NCI-H748 (cell line): ENCODE measurements around the gene MTCH1.

Experiments used
- DNase-seq: peaks from one replicate; lab custom pipeline; 2025; ENCODE audit not compliant: unreplicated experiment; lab: John Stamatoyannopoulos, UW

The MTCH1 gene

DNA sequence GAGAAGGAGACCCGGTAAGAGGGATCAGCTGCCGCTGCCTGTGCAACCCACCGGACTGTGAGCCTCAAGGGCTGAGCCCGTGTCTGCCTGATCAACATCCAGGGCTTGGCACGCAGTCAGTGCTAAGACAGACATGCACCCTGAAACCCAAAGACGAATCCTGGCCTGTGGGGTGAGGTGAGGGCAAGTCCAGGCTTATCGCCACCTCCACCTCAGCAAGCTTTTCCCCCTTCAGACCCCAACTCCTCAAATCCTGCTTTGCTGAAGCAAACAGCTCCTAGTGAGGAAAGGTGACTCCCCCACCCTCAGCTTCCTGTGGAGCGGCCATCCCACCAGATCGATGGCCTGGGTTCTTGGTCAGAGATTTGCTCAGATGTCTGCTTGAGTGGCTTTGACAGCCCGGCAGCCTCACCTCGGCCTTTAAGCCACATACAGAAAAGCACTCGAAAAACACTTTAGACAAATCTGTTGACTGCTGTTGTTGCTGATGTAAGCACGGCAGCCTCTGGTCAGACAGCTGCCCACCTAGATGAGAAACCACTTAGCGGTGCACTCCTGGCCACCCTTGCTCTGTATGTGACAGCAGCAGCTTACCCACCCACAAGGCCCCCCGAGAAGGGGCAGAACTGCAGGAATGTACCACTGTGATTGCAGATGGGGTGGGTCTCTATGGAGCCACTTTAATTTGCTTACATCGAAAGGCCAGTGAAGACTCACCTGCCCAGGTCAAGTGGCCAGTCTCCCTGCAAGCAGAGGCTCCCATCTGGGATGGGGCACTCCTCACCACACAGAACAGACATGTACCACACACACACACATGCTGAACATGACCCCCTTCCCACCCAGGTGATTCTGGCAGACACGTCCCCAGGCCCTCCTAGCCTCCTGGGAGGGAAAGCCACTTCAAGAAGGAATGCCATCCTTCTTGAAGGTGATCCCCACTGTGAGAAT, 14.8 kb downstream of the MTCH1 start:
- no peak for DNase-seq

DNA sequence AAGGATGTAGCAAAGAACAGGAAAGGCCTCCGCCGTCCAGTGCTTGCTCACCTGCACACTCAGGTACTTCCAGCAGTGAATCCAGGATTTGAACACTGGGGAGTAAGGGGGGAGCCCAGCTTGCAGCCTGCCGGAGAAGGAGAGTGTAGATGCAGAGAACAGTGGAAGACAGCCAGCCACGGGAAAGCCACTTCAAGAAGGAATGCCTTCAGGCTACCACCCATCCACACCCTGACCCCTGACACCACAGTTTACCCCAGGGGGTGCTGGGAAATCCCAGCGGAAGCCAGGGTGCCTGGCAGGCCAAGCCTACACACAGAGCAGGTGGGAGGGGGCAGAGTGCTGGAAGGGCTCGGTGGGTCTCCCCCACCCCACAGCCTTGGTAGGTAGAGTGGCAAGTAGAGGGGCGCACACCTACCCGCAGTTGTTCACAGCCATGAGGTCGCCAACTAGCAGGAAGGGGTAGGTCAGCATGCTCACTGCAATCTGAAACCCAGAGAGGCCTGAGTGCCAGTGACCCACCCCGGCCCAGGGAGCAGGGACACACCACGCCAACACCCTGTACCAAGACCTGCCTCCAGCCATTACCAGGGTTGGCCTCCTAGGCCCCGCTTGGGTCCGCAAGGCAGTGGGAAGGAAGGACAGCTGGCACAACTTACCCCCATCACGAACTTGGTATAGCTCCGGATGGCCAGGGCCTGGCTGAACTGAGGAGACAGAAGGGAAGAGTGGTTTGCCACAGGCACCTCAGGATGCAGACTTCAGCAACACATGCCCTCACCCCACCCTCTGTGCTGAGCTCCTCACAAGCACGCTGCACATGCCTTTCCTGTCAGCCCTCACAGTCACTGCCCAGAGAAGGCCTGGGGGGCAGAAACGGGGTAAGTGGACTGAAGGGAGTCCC, 15.8 kb downstream of the MTCH1 start:
- DNase-seq = no peak

DNA sequence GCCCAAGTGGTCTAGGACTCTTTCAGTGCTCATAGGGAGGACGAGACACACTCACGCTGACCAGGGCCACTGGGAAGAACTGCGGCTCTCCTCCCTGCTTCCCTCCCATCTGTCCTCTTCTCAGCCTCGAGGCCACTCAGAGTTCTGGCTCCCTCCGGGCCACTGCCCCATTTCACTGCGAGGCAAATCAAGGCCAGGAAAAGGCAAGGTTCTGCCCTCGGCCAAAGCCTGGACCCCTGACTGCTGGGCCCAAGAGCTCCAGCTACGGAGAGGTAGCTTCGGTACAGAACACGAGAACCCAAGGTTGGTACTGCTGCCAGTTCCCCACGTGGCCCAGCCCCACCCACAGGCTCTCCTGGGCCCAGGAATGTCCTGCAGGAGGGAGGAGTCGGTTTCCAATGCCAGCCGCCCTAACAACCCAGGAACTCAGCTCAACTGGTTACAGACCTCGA, 16.7 kb downstream of the MTCH1 start:
- DNase-seq = no peak

DNA sequence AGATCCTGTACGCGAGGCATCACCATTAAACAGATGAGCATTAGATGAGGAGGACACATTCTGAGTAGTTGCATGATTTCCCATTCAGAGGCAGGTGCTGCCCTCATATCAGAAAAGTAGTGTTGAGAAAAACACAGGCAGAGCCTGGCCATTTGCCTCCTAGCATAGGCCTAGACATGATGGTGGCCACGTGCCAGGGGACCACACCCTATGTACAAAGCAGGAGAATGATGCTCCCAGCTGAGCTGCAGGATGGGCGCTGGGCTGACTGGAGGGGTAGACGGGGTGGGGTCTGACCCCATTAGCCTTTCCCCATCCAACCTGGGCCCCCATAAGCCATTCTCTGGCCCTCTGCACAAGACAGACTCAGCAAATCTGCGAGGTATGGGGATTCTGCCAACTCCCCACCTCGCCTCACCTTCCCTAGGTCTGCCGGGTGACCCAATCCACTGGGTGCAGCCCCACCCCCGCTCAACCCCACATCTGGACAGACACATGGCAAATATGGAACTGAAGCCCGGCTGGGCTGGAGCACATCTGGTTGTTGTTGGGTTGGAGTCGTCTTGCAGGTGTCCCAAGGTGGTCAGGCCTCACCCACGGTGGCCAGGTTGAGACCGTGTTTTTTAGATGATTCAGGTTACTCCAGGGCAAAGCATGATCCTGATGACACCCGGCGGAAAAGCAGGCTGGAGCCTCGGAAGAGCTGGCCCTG, 17.6 kb downstream of the MTCH1 start:
- peak; percentile 59 for DNase-seq

DNA sequence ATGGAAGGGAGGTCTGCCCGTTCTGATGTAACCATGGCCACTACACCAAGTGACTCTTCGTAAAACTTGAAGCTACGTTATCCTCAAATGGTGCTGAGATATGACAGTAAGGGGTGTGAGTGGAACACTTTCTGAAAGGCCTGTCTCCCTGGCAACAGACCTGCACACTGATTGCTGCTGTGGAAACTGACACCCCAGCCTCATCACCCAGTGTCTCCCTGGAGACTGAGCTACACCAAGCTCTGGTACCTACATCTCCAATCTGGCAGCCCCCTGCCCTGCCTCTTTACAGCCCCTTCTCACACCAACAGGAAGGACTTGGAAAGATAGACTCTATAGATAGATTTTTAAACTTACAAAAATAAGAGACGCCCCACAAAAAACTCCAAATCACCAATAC, 18.2 kb downstream of the MTCH1 start:
- DNase-seq = no peak

DNA sequence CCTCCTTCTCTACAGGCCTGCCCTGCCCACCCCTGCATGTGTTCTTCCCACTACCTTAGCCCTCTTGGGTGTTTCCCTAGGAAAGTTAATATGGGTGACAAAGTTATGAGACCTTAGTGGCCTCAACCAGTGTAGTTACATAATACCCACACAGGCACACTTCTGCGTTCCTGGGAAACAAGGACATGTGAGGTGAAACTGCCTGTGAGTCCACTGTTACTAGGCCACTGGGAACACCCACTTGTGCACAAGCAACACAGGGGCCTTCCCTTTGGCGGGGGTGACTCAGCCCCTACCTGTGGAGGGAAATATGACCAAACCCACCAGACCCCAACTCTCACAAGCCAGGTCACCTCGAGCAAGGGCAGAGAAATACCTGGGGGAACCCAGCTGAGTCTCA, 18.7 kb downstream of the MTCH1 start:
- no peak for DNase-seq

DNA sequence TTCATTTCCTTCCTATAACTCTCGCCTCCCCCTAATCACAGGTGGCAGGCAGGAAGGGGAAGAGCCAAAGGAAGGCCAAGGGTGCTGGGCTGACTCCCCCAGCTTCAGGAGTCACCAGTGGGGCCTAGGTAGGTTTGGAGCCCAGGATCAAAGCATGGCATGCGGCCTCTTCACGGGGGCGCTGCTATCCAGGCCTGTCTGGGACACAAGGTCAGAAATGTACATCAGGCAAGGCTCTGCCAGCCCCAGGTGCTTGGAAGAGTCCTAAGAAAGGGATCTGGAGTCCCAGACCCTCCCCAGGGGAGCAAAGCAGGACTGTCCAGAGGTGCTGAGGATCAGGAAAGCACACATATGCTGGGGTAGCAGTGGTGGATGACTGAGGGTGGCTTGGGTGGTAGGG, 21.1 kb downstream of the MTCH1 start:
- no peak for DNase-seq

DNA sequence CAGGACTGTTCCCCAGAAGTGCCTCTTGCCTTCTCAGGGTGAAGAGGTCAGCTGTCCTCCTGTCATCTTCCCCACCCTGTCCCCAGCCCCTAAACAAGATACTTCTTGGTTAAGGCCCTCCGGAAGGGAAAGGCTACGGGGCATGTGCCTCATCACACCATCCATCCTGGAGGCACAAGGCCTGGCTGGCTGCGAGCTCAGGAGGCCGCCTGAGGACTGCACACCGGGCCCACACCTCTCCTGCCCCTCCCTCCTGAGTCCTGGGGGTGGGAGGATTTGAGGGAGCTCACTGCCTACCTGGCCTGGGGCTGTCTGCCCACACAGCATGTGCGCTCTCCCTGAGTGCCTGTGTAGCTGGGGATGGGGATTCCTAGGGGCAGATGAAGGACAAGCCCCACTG, 21.6 kb downstream of the MTCH1 start:
- DNase-seq = no peak

DNA sequence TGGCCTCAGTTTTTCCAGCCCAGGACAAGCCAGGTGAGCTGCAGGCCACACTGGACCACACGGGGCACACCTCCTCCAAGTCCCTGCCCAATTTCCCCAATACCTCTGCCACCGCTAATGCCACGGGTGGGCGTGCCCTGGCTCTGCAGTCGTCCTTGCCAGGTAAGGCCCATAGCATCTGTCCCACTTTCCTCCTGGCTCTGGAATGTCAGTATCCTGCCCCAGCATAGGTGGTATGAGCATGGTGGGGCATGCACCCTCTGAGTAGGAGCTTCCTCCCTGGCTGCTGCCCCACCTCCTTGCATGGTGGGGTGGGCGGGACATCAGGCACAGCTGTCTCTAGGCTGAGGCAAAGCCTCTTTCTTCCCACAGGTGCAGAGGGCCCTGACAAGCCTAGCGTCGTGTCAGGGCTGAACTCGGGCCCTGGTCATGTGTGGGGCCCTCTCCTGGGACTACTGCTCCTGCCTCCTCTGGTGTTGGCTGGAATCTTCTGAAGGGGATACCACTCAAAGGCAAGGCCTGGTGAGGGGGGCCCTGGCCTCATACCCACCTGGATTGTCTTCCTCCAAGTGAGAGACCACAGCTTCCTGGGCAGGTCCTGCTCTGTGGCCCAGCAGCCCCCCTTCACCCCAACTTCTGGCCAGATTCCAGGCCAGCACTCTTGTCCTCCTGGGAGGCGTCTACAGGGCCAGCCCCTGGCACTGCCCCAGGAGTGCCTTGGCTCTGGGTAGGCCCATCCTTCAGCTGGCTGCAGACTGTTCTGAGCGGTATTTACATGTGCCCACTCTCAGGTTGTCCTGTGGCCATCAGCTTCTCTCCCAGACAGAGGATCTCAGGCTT, 22.3 kb downstream of the MTCH1 start:
- DNase-seq = no peak

DNA sequence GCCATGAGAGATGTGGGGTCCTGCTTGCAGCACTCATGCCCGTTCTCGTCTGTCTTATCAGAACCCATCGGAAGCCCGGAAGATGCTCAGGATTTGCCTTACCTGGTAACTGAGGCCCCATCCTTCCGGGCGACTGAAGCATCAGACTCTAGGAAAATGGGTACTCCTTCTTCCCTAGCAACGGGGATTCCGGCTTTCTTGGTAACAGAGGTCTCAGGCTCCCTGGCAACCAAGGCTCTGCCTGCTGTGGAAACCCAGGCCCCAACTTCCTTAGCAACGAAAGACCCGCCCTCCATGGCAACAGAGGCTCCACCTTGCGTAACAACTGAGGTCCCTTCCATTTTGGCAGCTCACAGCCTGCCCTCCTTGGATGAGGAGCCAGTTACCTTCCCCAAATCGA, 23.1 kb downstream of the MTCH1 start:
- peak; percentile 63 for DNase-seq

DNA sequence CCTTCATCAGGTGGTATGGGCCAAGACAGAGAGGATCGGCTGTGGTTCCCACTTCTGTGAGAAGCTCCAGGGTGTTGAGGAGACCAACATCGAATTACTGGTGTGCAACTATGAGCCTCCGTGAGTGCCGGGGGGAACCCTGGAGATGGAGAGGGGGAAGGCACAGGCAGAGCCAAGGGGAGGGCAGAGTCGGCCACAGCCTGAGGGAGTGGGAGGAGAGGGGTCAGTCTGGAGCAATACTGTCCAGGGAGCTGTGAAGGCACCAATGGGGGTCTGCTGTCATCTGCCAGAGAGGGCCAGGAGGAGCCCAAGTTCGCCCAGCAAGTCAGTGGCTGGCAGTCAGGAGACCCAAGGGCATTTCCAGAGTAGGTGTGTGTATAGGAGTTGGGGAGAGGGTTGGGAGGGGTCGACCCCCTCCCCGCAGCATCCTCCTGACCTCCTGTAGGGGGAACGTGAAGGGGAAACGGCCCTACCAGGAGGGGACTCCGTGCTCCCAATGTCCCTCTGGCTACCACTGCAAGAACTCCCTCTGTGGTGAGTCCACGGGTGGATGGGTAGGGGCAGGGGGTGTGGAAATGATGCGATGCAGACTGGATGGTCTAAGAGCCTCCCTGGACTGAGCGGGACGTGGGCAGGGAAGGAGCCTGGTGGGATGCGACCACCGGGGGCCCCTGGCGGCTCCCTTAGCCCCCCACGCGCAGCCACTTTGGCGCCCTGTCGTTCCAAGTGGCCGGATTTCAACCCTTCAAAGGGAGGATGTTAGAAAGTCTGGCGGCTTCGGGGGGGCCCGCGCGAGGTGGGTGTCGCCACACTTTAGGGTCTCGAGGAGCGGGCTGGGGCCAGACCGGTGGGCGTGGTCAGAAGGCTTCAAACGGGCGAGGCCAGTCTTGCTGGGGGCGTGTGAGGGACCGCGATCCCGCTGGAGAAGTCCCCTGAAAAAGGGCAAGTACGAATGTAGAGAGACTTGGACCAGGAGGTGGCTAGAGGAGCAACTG, 24.3 kb downstream of the MTCH1 start:
- no peak for DNase-seq

DNA sequence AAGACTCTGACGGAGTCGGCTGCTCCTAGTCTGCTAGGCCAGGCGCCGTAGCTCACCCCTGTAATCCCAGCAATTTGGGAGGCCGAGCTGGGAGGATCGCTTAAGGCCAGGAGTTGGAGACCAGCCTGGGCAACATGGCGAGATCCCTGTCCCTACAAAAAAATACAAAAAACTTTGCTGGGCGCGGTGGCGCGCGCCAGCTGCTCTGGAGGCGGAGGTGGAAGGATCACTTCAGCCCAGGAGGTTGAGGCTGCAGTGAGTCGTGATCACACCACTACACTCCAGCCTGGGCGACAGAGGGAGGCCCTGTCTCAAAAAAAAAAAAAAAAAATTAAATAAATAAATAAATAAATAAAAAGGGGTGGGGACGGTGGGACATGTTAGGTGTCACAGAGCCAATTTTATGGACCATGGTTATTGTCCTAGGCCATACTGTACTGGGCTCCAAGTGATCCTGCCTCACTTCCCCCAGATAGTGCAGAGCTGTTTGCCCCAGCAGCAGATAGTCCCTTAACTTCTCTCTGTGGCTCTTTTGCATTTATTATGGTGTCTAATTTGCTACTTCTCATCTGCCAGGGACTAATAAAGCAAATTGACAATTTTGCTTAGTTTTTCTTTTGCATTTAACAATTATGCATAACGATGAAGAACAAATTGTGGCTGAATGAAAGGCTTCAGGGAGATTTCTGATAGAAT, 26.3 kb downstream of the MTCH1 start:
- no peak for DNase-seq

DNA sequence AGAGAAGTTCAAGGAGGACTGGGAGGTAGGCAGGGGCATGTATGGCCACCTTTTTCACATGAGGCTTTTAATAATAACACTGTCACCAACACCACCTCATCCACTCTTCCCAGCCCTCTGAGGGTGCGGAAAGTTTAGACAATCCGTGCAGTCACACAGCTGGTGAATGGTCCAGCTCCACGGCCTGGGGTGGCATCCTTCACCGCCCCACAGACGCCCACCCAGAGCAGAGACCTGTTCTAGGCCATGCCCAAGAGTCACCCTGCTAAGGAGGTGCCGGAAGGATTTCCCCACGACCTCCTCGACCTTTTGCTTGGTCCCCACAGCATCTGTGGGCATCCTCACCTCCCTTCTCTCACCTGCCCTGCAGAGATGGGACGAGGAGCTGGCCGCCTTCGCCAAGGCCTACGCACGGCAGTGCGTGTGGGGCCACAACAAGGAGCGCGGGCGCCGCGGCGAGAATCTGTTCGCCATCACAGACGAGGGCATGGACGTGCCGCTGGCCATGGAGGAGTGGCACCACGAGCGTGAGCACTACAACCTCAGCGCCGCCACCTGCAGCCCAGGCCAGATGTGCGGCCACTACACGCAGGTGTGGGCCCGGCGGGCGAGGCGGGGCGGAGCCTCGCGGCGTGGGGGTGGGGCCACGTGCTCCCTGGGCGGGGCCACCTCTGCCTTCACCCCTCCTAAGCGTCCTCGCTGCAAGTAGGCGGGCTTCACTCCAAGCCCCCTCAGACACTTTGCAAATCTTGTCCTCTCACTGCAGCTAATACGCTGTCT, 27.0 kb downstream of the MTCH1 start:
- DNase-seq = no peak

DNA sequence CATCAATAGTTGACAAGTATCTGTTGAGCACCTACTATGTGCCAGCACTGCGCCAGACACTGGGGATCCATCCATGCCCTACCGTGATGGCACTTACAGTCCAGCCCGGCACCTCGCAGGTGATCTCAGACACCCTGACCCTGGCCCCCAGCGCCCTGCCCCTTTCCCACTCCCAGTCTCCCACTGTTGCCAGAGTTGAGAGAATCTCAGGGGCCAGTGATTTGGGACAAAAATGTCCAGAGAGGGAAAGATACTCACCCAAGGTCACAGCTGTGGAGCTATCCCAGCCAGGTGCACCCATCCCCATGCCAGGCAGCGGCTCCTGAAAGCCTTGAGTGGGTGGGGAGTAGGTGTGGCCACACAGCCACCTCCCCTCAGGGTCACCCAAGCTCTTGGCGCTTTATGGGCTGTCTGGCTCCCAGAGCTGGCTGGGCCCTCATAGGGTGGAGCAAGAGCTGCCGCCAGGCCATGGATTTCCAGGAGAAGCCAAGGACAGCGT, 28.2 kb downstream of the MTCH1 start:
- no peak for DNase-seq

DNA sequence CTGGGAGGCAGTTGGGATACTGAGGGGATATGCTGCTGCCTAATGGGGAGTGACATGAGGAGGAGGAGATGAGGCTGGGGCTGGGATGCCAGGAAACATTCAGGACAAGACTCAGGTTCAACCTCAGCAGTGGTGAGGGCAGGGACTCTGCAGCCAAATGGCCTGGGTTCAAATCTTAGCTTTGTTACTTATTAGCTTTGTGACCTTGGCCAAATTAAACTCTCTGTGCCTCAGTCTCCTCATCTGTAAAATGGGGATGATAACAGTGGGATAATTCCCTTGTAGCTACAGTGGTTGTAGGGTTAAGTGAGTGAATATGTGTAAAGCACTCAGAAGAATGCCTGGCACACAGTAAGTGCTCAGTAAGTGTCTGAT, 29.6 kb downstream of the MTCH1 start:
- no peak for DNase-seq

DNA sequence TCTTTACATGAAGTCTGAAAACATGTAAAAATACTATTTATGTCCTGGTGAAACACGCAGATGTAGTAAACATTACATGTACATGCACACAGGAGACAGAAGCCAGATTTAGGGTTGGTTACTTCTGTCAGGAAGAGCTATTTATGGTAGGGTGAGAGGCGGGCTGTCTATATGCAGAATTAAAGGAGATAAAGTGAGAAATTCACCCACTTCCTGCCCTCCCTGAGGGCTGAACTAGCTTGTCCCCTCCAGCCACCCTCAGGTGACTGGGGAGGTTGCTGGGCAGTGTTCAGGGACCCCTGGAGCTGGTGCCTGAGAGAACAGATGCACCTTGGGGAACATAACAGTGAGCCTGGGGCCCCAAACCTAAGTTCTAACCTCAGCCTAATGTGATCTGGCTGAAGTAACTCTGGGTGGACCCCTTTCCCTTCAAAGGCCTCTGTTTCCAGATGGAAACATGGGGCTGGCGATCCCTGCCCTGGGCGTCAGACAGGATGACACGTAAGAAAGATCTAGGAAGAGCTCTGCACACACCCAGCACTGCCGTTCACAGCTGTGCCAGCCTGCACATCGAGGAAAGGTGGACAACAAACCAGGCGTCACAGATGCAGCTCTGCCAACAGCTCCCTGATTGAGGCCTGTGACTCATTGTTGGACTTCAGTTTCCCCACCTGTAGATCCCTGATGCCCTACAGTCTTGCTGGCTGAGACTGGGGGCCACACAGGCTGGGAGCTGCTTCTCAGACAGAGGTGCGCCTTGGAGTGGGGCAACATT, 30.1 kb downstream of the MTCH1 start:
- no peak for DNase-seq

DNA sequence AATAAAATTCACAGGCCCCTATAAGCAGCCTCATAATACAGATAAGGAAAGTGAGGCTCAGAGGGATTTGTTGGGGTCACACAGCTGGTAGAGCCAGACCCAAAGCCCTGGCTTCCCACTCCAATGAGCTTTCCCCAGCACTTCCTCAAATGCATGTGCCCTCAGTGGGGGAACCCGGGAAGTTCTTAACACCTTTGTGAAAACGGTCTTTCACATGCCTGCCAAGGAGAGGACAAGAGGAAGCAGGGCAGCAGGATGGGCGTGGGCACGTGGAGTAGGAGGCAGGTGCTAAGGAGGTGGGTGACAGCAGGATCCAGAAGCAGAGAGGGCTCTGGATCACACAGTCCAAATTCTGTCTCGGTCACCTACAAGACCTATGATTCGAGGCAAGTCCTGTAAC, 30.9 kb downstream of the MTCH1 start:
- DNase-seq = no peak
